ENCODE results near the gene FBLN5.
"Not testable (repeated sequence)": the region's sequence is repeated elsewhere in the genome, so short reads cannot be mapped to it uniquely, and the experiment has no call there.

FBLN5 gene

DNA sequence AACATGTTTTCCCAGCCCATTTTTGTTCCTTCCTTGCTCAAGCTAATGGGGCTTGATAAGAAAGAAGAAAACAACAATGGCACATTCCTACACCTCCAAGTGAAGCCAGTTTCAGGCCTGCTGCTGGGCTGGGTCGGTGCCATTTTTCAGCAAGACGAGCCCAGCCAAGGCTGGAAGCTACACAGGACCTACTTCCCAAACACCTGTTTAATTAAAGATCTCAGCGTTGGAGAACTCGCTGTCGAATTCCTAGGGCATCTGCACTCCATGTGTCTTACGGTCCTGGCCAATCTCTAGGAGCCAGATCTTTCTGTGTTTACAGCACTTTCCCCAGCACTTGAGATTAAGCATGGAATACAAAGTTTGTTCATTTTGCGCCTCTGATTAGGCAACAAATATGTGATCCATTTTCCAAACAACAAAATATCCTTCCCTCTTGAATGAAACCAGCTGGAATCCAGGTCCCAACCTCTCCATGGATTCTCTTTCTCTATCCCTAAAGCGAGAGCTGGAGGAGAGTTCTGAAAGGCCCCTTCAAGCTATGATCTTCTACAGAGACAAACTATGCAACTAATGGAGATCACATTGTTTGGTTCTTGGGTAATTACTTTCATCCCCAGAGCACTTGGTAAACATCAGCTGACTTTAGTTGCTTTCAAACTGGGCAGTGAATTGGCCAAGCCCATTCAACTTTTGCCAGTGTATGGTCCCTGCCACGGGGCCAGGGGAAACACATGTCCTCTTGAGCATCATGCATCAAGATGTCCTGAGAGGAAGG, 45.9 kb downstream of the FBLN5 start:
- no peaks in the 10 kb centered on the region for H4K20me1 ChIP-seq
- TF ChIP-seq Cebpa-rat (IDR thresholded peaks at IDR 0.05), result no peak
- no peaks in the 10 kb centered on the region for H3K9me3 ChIP-seq
- H3K9ac ChIP-seq, result no peak overlapping the region
- no peak overlapping the region for H3K4me2 ChIP-seq
- H3K27me3 ChIP-seq, result no peaks in the 10 kb centered on the region
- H3K4me3 ChIP-seq, result no peak overlapping the region
- no peaks in the 10 kb centered on the region for H3K4me1 ChIP-seq
- no peak overlapping the region for H3K27ac ChIP-seq
- H3K36me3 ChIP-seq, result no peaks in the 10 kb centered on the region

DNA sequence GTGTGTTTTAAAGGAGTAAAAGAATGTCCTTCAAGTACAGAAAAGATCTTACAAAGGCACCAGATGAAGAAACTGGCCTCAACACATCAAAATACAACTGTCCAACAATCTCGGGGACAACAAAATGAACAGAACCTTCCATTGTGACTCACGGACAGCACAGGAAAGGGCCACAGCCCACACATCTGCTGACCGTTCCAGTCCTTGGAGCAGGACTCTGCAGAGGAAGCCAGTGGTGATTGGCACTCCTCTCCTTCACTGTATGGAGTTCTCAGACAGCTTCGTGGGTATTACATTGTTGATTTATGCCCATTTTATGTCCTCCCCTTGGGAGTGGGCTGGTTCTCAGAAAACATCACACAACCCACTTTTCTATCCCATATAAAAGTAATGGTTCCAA, 47.7 kb downstream of the FBLN5 start:
- H3K4me2 ChIP-seq, result no peak overlapping the region
- no peaks in the 10 kb centered on the region for H3K4me1 ChIP-seq
- no peak overlapping the region for H3K4me3 ChIP-seq
- no peaks in the 10 kb centered on the region for H4K20me1 ChIP-seq
- H3K27me3 ChIP-seq, result no peaks in the 10 kb centered on the region
- H3K36me3 ChIP-seq, result no peaks in the 10 kb centered on the region
- no peak overlapping the region for H3K9ac ChIP-seq
- no peak overlapping the region for H3K27ac ChIP-seq
- H3K9me3 ChIP-seq, result no peaks in the 10 kb centered on the region
- TF ChIP-seq Cebpa-rat (IDR thresholded peaks at IDR 0.05), result no peak

GRCh38 chr14:91899213-91899612, 48.3 kb downstream of the FBLN5 start:
- no peak for TF ChIP-seq Cebpa-rat (IDR thresholded peaks at IDR 0.05)
- H3K4me1 ChIP-seq, result no peaks in the 10 kb centered on the region
- no peaks in the 10 kb centered on the region for H3K9me3 ChIP-seq
- H3K27ac ChIP-seq, result no peak overlapping the region
- H3K27me3 ChIP-seq, result no peaks in the 10 kb centered on the region
- no peak overlapping the region for H3K4me2 ChIP-seq
- H4K20me1 ChIP-seq, result no peaks in the 10 kb centered on the region
- H3K9ac ChIP-seq, result no peak overlapping the region
- no peaks in the 10 kb centered on the region for H3K36me3 ChIP-seq
- no peak overlapping the region for H3K4me3 ChIP-seq

DNA sequence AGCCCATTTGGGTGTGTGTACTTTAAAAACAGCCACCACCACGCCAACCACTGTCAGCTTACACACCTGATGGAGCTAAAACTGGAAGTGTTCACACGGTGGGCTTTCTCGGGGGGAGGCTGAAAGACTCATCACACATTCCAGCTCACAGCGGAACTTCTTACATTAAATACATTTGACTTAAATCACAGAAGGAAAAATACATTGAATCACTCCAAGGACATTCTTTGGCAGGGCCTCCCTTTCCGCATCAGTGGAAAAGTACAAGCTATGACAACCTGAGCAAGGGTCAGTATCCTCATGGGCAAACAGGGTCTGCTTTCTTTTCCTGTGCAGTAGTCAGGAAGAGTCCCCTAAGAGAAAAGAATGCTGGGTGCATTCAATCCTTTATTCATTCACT, 49.1 kb downstream of the FBLN5 start:
- Histone ChIP-seq H3K27ac (no peak overlapping the region), H3K4me1 (no peaks in the 10 kb centered on the region), H3K4me3 (no peak overlapping the region), H3K9me3 (no peaks in the 10 kb centered on the region), H3K4me2 (no peak overlapping the region), H3K9ac (no peak overlapping the region), H3K27me3 (no peaks in the 10 kb centered on the region), H3K36me3 (no peaks in the 10 kb centered on the region), H4K20me1 (no peaks in the 10 kb centered on the region)
- TF ChIP-seq Cebpa-rat (IDR thresholded peaks at IDR 0.05), result no peak

- H3K36me3 ChIP-seq, H3K27me3 ChIP-seq, H3K27ac ChIP-seq, H3K9ac ChIP-seq, H3K9me3 ChIP-seq, H3K4me1 ChIP-seq, H4K20me1 ChIP-seq, H3K4me2 ChIP-seq, H3K4me3 ChIP-seq: not testable (repeated sequence)
Observed at GRCh38 chr14:91897716-91898115, 49.8 kb downstream of the FBLN5 start.

DNA sequence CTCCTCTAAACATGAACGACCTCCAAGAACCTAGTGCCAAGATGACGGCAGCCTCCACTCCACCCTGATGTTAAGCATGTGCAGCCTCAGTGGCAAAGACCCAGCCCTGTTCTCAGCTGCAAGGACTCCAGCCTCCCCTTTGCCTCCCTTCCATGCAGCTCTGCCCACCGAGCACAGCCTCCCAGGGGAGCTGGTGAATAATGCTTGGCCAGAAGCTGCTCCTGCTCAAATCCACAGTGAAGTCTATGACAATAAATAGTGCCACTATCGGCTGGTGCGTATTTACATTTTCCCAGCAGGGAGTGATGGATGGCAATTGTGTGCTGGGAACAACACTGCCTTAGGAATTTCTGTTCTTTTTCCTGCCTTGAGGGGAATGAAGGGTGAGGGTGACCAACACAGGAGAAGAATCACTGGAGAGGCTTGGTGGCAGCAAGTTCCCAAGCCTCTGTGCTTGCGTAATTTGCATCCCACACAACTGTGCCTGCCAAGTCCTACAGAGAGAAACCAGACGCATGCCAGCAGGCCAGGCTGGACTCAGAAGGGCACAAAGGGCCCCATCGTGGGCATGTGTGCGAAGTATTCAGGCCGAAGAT, 50.3 kb downstream of the FBLN5 start:
- H4K20me1 ChIP-seq, result no peaks in the 10 kb centered on the region
- H3K9me3 ChIP-seq, result no peaks in the 10 kb centered on the region
- H3K9ac ChIP-seq, result no peak overlapping the region
- H3K27me3 ChIP-seq, result no peaks in the 10 kb centered on the region
- H3K27ac ChIP-seq, result no peak overlapping the region
- no peaks in the 10 kb centered on the region for H3K4me1 ChIP-seq
- no peak overlapping the region for H3K4me2 ChIP-seq
- no peak for TF ChIP-seq Cebpa-rat (IDR thresholded peaks at IDR 0.05)
- no peaks in the 10 kb centered on the region for H3K36me3 ChIP-seq
- H3K4me3 ChIP-seq, result no peak overlapping the region

DNA sequence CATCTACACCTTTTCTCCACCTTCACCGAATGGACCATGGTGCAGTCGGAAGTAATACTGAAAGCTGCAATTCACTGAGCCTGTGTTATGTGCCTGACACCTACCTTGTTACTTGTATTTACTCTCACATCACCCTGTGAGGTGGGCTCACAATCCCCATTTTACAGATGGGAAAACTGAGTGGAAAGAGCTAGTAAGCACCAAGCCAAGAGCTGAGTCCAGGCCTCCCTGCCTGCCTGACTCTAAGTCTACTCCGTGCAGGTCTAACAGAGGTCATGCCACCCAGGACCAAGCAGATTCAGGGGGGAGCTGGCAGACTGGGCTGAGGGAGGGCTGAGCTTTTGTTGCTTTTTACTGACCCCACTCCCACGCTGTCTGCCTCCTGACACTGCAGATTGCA, 51.1 kb downstream of the FBLN5 start:
- H3K36me3 ChIP-seq, result no peaks in the 10 kb centered on the region
- H4K20me1 ChIP-seq, result no peaks in the 10 kb centered on the region
- no peaks in the 10 kb centered on the region for H3K27me3 ChIP-seq
- no peak overlapping the region for H3K27ac ChIP-seq
- no peaks in the 10 kb centered on the region for H3K4me1 ChIP-seq
- no peak overlapping the region for H3K4me2 ChIP-seq
- TF ChIP-seq Cebpa-rat (IDR thresholded peaks at IDR 0.05), result no peak
- H3K4me3 ChIP-seq, result no peak overlapping the region
- H3K9ac ChIP-seq, result no peak overlapping the region
- no peaks in the 10 kb centered on the region for H3K9me3 ChIP-seq

GRCh38 chr14:91893669-91894068, 53.8 kb downstream of the FBLN5 start:
- no peaks in the 10 kb centered on the region for H3K9me3 ChIP-seq
- no peaks in the 10 kb centered on the region for H3K4me1 ChIP-seq
- H3K4me3 ChIP-seq, result no peak overlapping the region
- no peaks in the 10 kb centered on the region for H4K20me1 ChIP-seq
- no peak overlapping the region for H3K27ac ChIP-seq
- no peak for TF ChIP-seq Cebpa-rat (IDR thresholded peaks at IDR 0.05)
- H3K9ac ChIP-seq, result no peak overlapping the region
- H3K27me3 ChIP-seq, result no peaks in the 10 kb centered on the region
- H3K36me3 ChIP-seq, result no peaks in the 10 kb centered on the region
- H3K4me2 ChIP-seq, result no peak overlapping the region

- no peak overlapping the region for H3K27ac ChIP-seq
- no peak overlapping the region for H3K4me2 ChIP-seq
- no peaks in the 10 kb centered on the region for H3K36me3 ChIP-seq
- H3K9me3 ChIP-seq, result no peaks in the 10 kb centered on the region
- no peak for TF ChIP-seq Cebpa-rat (IDR thresholded peaks at IDR 0.05)
- H3K4me1 ChIP-seq, result no peaks in the 10 kb centered on the region
- H3K27me3 ChIP-seq, result no peaks in the 10 kb centered on the region
- H4K20me1 ChIP-seq, result no peaks in the 10 kb centered on the region
- H3K9ac ChIP-seq, result no peak overlapping the region
- no peak overlapping the region for H3K4me3 ChIP-seq
Observed at GRCh38 chr14:91893007-91893406, 54.5 kb downstream of the FBLN5 start.

DNA sequence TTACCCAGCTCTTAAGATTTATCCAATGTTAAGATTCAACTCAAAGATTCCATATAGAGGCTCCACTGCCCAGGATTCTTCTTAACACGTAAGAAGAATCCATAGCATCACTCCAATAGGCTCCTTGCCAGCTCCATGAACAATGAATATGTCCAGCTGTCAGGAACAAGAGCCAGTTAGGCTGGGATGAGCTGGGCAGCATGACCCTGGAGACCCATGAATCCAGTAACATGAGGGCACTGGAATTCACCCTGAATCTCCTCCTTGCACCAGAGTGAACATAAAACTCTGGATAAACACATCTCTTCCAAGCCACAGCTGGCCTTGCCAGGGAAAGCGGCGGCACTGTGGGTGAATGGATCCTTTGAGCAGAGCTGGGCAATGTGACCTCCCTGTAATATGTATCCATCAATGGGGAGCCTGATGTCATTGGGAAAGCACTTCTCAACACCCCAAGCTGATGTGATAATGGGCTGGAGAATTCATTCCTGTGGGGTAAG, 55.7 kb downstream of the FBLN5 start:
- Histone ChIP-seq H3K36me3 (no peaks in the 10 kb centered on the region), H3K4me1 (no peaks in the 10 kb centered on the region), H4K20me1 (no peaks in the 10 kb centered on the region), H3K4me2 (no peak overlapping the region), H3K9me3 (no peaks in the 10 kb centered on the region), H3K27ac (no peak overlapping the region), H3K9ac (no peak overlapping the region), H3K27me3 (no peaks in the 10 kb centered on the region), H3K4me3 (no peak overlapping the region)
- no peak for TF ChIP-seq Cebpa-rat (IDR thresholded peaks at IDR 0.05)
